ENCODE data around the gene ENOX1. TPM values are rescaled to one million over a fixed set of nuclear protein-coding genes. Genes with fewer than 3 reads are reported as not detected.
A peak's percentile ranks its signal among the peaks of the same experiment; 100 is the strongest.

The ENOX1 gene
- total and polyA plus RNA-seq, 2 of the 8 experiments (the other 6 are each of a cell fraction or from before 2014, with no cell fraction given) = 0.23 to 0.37 TPM

DNA sequence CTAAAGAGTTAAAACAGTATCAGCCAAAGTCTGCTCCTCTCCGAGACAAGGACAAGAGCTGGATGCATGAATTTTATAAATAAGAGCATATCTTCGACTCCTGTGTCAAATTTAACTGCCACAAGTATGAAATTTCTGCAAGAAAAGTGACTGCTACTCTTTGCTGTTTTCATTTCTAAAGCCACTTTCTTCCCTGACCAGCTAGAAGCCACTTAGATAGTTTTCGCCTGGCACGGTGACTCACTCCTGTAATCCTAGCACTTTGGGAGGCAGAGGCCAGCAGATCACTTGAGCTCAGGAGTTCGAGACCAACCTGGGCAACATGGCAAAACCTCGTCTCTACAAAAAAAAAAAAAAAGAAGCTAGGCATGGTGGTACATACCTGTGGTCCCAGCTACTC lies 61.3 kb downstream of the ENOX1 start:
- no peak for TF ChIP-seq RBBP5 (IDR thresholded peaks at IDR 0.05; ENCODE audit: borderline replicate concordance, low read depth, low read length)
- no peak for TF ChIP-seq TAF1 (IDR thresholded peaks at IDR 0.05; ENCODE audit: low read depth, low read length)
- TF ChIP-seq EZH2 (IDR thresholded peaks at IDR 0.05; ENCODE audit: low read depth, low read length, severe bottlenecking) = no peak
- TF ChIP-seq GABPA (IDR thresholded peaks at IDR 0.05; ENCODE audit: borderline replicate concordance, insufficient read depth, low read length) = no peak
- no peak for TF ChIP-seq POLR2A (IDR thresholded peaks at IDR 0.05; ENCODE audit: control extremely low read depth in 1 of 2, low read depth in 2 of 2, low read length in 2 of 2)
- no peak for TF ChIP-seq CBX8 (IDR thresholded peaks at IDR 0.05; ENCODE audit: borderline replicate concordance, low read depth, low read length)
- TF ChIP-seq SUZ12 (IDR thresholded peaks at IDR 0.05; ENCODE audit: low read length) = no peak
- TF ChIP-seq HDAC2 (IDR thresholded peaks at IDR 0.05; ENCODE audit: borderline replicate concordance in 1 of 2, low read depth in 2 of 2, low read length in 2 of 2) = no peak
- TF ChIP-seq TCF12 (IDR thresholded peaks at IDR 0.05; ENCODE audit: low read depth, low read length) = no peak
- no peak for TF ChIP-seq SIX5 (IDR thresholded peaks at IDR 0.05; ENCODE audit: low read depth, low read length)
- no peak for TF ChIP-seq TAF7 (optimal IDR thresholded peaks at IDR 0.05; ENCODE audit: borderline replicate concordance, low read depth, low read length)
- TF ChIP-seq TBP (IDR thresholded peaks at IDR 0.05; ENCODE audit: low read depth, low read length) = no peak
- Histone ChIP-seq H4K20me1 (replicated peaks in 1 of 2; ENCODE audit: control insufficient read depth in 1 of 2, insufficient read depth in 2 of 2, low read length in 2 of 2) (no peaks in the 10 kb centered on the region), H3K4me3 (ENCODE audit: extremely low read depth in 1 of 4, insufficient read depth in 2 of 4, low read depth in 3 of 4, low read length in 4 of 4) (no peak overlapping the region), H3K27ac (ENCODE audit: low read depth, low read length) (no peak overlapping the region), H3K56ac (replicated peaks; ENCODE audit: insufficient read length, low read depth, low read length) (no peak overlapping the region), H3K23ac (ENCODE audit: insufficient read length) (no peak overlapping the region), H3K9ac (replicated peaks in 1 of 4; ENCODE audit: extremely low read depth in 1 of 4, low read depth in 3 of 4, low read length in 3 of 4) (no peak overlapping the region), H3K4ac (replicated peaks; ENCODE audit: insufficient read length, low read depth, low read length) (no peak overlapping the region), H2BK12ac (ENCODE audit: low read depth, low read length) (no peak overlapping the region), H3K9me3 (ENCODE audit: insufficient read depth in 2 of 2, low read depth in 1 of 2, low read length in 1 of 2) (no peaks in the 10 kb centered on the region), H2AK5ac (ENCODE audit: low read depth, low read length) (no peak overlapping the region), H4K8ac (ENCODE audit: extremely low read depth, insufficient read depth, low read length) (no peak overlapping the region), H2BK5ac (ENCODE audit: low read depth, low read length) (no peak overlapping the region), H3K79me2 (ENCODE audit: control insufficient read depth in 1 of 2, insufficient read depth in 2 of 2, low read length in 2 of 2) (no peaks in the 10 kb centered on the region), H2BK120ac (replicated peaks; ENCODE audit: low read depth, low read length) (no peak overlapping the region), H2BK15ac (ENCODE audit: low read length) (no peak overlapping the region), H4K91ac (replicated peaks; ENCODE audit: insufficient read length, low read length) (no peak overlapping the region), H3K79me1 (ENCODE audit: low read depth, low read length) (no peaks in the 10 kb centered on the region), H3K23me2 (ENCODE audit: low read depth, low read length) (no peaks in the 10 kb centered on the region), H2AFZ (ENCODE audit: low read length) (peak overlapping the region; percentile 79; the same call in 1 of the 2 replicates), H2BK20ac (ENCODE audit: low read length) (no peak overlapping the region), H3K4me2 (ENCODE audit: insufficient read depth in 1 of 2, low read depth in 2 of 2, low read length in 2 of 2) (no peak overlapping the region), H3K27me3 (replicated peaks in 1 of 4; ENCODE audit: control insufficient read depth in 3 of 4, extremely low read depth in 1 of 4, insufficient read depth in 3 of 4, low read length in 3 of 4) (no peaks in the 10 kb centered on the region), H3K4me1 (replicated peaks in 1 of 4; ENCODE audit: control insufficient read depth in 3 of 4, insufficient read depth in 4 of 4, low read length in 3 of 4) (peaks cover 0 to under 1% (median 0%) of the 10 kb centered on the region in 4 experiments; a peak in 1 of 7 replicates), H4K5ac (ENCODE audit: insufficient read length, low read depth, low read length) (no peak overlapping the region), H3K14ac (ENCODE audit: insufficient read length) (no peak overlapping the region), H3K36me3 (ENCODE audit: control insufficient read depth in 2 of 4, insufficient read depth in 4 of 4, low read length in 3 of 4) (no peaks in the 10 kb centered on the region), H3K18ac (ENCODE audit: extremely low read depth, low read length) (no peak overlapping the region)
- DNase-seq (ENCODE audit: low read depth in 1 of 2, low spot score in 2 of 2) (no peak), FAIRE-seq (no peak)
- ChIA-PET POLR2A (ENCODE audit: partially characterized antibody) (no interaction called here), CTCF (ENCODE audit: partially characterized antibody) (interaction anchor here (1.0 kb wide), 1 partner anchor 23 kb away, joined by 3 read pairs; no protein-coding TSS in a partner anchor)
- WGBS, 2 experiments (ENCODE audit: extremely low coverage in 1 of 2, insufficient coverage in 1 of 2, insufficient read length in 1 of 2, insufficient replicate concordance in 2 of 2, low coverage in 1 of 2, low lambda C conversion rate in 2 of 2, missing lambda C conversion rate in 1 of 2) = 85% methylated on average over 5 of the region's 6 CpGs; no CpG with 5 or more reads in 1 of the 2 experiments

Measured in H1 (cell line).